MCF 10A (cell line): ENCODE data around the gene BIRC5. TPM values are rescaled to one million over a fixed set of nuclear protein-coding genes. Genes with fewer than 3 reads are reported as not detected.

ENCODE experiments used
- BruUV-seq: library from RNA; stranded (reverse); fragments of 400-500 nt; replicated peaks from 2 replicates; lab custom pipeline; 2021; lab: Mats Ljungman, UMichigan
- CTCF ChIA-PET: fragments of 300-600 bp; sonication (Branson Sonifier 250); formaldehyde crosslinking; extraction: SDS; loops from one replicate; lab custom pipeline; 2021; ENCODE audit warnings: antibody characterized with exemption, inconsistent platforms; lab: Yijun Ruan, JAX
- POLR2A ChIA-PET: fragments of 300-600, 350-650 bp; sonication (Branson Sonifier 250); formaldehyde crosslinking; extraction: SDS; loops from one replicate; lab custom pipeline; 2020; ENCODE audit warnings: antibody characterized with exemption, inconsistent platforms; lab: Yijun Ruan, JAX
- DNase-seq: peaks from one replicate; pipeline ENCODE4 v3.0.0-alpha.2; 2018; ENCODE audit not compliant: unreplicated experiment
- H3K27ac Mint-ChIP-seq: one replicate; pipeline ENCODE4 v1.8.0; 2022; ENCODE audit warnings: mild to moderate bottlenecking, low read depth, mixed read lengths; ENCODE audit not compliant: unreplicated experiment
- H3K27me3 Mint-ChIP-seq: one replicate; pipeline ENCODE4 v1.8.0; 2022; ENCODE audit warnings: mixed read lengths; ENCODE audit not compliant: insufficient read depth, unreplicated experiment
- H3K36me3 Mint-ChIP-seq: one replicate; pipeline ENCODE4 v1.8.0; 2022; ENCODE audit warnings: mild to moderate bottlenecking, moderate library complexity, mixed read lengths; ENCODE audit not compliant: insufficient read depth, unreplicated experiment
- H3K4me1 Mint-ChIP-seq: one replicate; pipeline ENCODE4 v1.8.0; 2022; ENCODE audit warnings: mixed read lengths; ENCODE audit not compliant: insufficient read depth, unreplicated experiment
- H3K4me3 Mint-ChIP-seq: one replicate; pipeline ENCODE4 v1.8.0; 2022; ENCODE audit warnings: mild to moderate bottlenecking, moderate library complexity, mixed read lengths; ENCODE audit not compliant: unreplicated experiment
- H3K9me3 Mint-ChIP-seq: one replicate; pipeline ENCODE4 v1.8.0; 2022; ENCODE audit warnings: mixed read lengths; ENCODE audit not compliant: unreplicated experiment
- intact Hi-C: fragments of 100-400 bp; cut with micrococcal nuclease; formaldehyde crosslinking; loops from 2 replicates; pipeline ENCODE4 v1.14.1; 2022
- total RNA-seq: library from RNA; stranded (reverse); gene quantifications from 2 replicates; pipeline ENCODE4 v1.2.3, GENCODE V29; 2022
- TF ChIP-seq, protein P1 (sequence below): fragments of 200-600 bp; IDR thresholded peaks from one replicate; pipeline ENCODE4 v1.8.0; 2022; ENCODE audit warnings: antibody characterized with exemption, mild to moderate bottlenecking; ENCODE audit not compliant: unreplicated experiment

Gene BIRC5
- total RNA-seq, 1 experiment from 2014 or later, result 45.6 TPM

DNA sequence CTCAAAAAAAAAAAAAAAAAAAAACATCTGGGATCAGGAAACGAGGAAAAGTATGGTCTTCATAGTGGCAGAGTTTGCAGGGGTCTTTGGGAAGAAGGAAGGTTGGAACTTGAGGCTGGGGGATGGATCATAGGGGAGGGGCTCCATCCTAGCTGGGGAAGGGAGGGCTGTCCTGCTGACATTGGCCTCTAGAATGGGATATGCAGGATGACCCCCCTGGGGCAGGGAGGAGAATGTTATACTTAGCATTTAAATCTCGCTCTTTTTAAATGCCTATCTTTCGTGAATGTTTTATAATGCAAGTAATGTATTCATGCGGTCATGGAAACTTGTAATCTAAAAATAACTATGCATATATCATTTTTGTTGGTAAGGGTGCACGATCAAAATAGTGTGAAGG, 50.5 kb downstream of the BIRC5 start:
- Mint-ChIP-seq H3K27ac (no peak overlapping the region), H3K4me1 (no peaks in the 10 kb centered on the region), H3K36me3 (no peaks in the 10 kb centered on the region), H3K27me3 (no peaks in the 10 kb centered on the region), H3K9me3 (no peaks in the 10 kb centered on the region), H3K4me3 (no peak overlapping the region)
- POLR2A ChIA-PET, result no interaction called here
- intact Hi-C loops, result no loop called here
- BruUV-seq, result no TSS peak
- CTCF ChIA-PET, result no interaction called here
- TF ChIP-seq, protein P1, sequence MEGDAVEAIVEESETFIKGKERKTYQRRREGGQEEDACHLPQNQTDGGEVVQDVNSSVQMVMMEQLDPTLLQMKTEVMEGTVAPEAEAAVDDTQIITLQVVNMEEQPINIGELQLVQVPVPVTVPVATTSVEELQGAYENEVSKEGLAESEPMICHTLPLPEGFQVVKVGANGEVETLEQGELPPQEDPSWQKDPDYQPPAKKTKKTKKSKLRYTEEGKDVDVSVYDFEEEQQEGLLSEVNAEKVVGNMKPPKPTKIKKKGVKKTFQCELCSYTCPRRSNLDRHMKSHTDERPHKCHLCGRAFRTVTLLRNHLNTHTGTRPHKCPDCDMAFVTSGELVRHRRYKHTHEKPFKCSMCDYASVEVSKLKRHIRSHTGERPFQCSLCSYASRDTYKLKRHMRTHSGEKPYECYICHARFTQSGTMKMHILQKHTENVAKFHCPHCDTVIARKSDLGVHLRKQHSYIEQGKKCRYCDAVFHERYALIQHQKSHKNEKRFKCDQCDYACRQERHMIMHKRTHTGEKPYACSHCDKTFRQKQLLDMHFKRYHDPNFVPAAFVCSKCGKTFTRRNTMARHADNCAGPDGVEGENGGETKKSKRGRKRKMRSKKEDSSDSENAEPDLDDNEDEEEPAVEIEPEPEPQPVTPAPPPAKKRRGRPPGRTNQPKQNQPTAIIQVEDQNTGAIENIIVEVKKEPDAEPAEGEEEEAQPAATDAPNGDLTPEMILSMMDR, result no peak
- DNase-seq, result no peak

- H3K36me3 Mint-ChIP-seq, result no peaks in the 10 kb centered on the region
- CTCF ChIA-PET, result no interaction called here
- H3K4me1 Mint-ChIP-seq, result no peaks in the 10 kb centered on the region
- no TSS peak for BruUV-seq
- TF ChIP-seq, protein P1, result no peak
- DNase-seq, result no peak
- no peaks in the 10 kb centered on the region for H3K27me3 Mint-ChIP-seq
- POLR2A ChIA-PET, result no interaction called here
- intact Hi-C loops, result no loop called here
- H3K4me3 Mint-ChIP-seq, result no peak overlapping the region
- no peaks in the 10 kb centered on the region for H3K9me3 Mint-ChIP-seq
- no peak overlapping the region for H3K27ac Mint-ChIP-seq
Observed at GRCh38 chr17:78265121-78265520, 51.1 kb downstream of the BIRC5 start.

GRCh38 chr17:78266231-78266631, 52.2 kb downstream of the BIRC5 start:
- no peak overlapping the region for H3K4me3 Mint-ChIP-seq

GRCh38 chr17:78266771-78267170, 52.7 kb downstream of the BIRC5 start:
- no peaks in the 10 kb centered on the region for H3K27me3 Mint-ChIP-seq
- BruUV-seq, result no TSS peak
- no peak for DNase-seq
- H3K36me3 Mint-ChIP-seq, result no peaks in the 10 kb centered on the region
- H3K4me1 Mint-ChIP-seq, result no peaks in the 10 kb centered on the region
- TF ChIP-seq, protein P1, result no peak
- H3K27ac Mint-ChIP-seq, result no peak overlapping the region
- ChIA-PET POLR2A (no interaction called here), CTCF (interaction anchor here (0.6 kb wide), 2 partner anchors 16 to 345 kb away, joined by 3 to 4 read pairs; no protein-coding TSS in a partner anchor)
- H3K4me3 Mint-ChIP-seq, result no peak overlapping the region
- H3K9me3 Mint-ChIP-seq, result no peaks in the 10 kb centered on the region
- intact Hi-C loops, result no loop called here

More at GRCh38 chr17:78266231-78266631, 52.2 kb downstream of the BIRC5 start:
- TF ChIP-seq, protein P1, result no peak
- Mint-ChIP-seq H3K27me3 (no peaks in the 10 kb centered on the region), H3K27ac (no peak overlapping the region), H3K4me1 (no peaks in the 10 kb centered on the region), H3K36me3 (no peaks in the 10 kb centered on the region), H3K9me3 (no peaks in the 10 kb centered on the region)
- intact Hi-C loops, result no loop called here
- ChIA-PET POLR2A (no interaction called here), CTCF (interaction anchor here (0.6 kb wide), 1 partner anchor 16 kb away, joined by 4 read pairs; no protein-coding TSS in a partner anchor)
- BruUV-seq, result no TSS peak
- no peak for DNase-seq
